Measurements from ENCODE around the gene PRR22. TPM values are rescaled to one million over a fixed set of nuclear protein-coding genes. Genes with fewer than 3 reads are reported as not detected.
"Not testable (repeated sequence)": the region's sequence is repeated elsewhere in the genome, so short reads cannot be mapped to it uniquely, and the experiment has no call there.

The PRR22 gene
- total RNA-seq, 2 experiments from 2014 or later: 2.3 to 2.4 TPM

GRCh38 chr19:5749505-5749904 lies 35.0 kb downstream of the PRR22 start:
- Mint-ChIP-seq H3K27ac (no peak overlapping the region), H3K27me3 (peaks cover under 1% of the 10 kb centered on the region), H3K4me1 (no peaks in the 10 kb centered on the region), H3K4me3 (no peak overlapping the region), H3K9me3 (no peaks in the 10 kb centered on the region), H3K36me3 (ENCODE audit: low read depth) (no peaks in the 10 kb centered on the region)
- CTCF ChIA-PET: no interaction called here
- no peak for DNase-seq
- POLR2A ChIA-PET: no interaction called here

GRCh38 chr19:5748920-5749319 lies 35.6 kb downstream of the PRR22 start:
- H3K36me3 Mint-ChIP-seq (ENCODE audit: low read depth); DNase-seq; H3K9me3 Mint-ChIP-seq; CTCF ChIA-PET; H3K27me3 Mint-ChIP-seq; POLR2A ChIA-PET; H3K27ac Mint-ChIP-seq; H3K4me3 Mint-ChIP-seq; H3K4me1 Mint-ChIP-seq: not testable (repeated sequence)

GRCh38 chr19:5744999-5745398 lies 39.5 kb downstream of the PRR22 start:
- H3K36me3 Mint-ChIP-seq (ENCODE audit: low read depth): not testable (repeated sequence)

GRCh38 chr19:5743630-5744029 lies 40.9 kb downstream of the PRR22 start:
- no peaks in the 10 kb centered on the region for H3K36me3 Mint-ChIP-seq (ENCODE audit: low read depth)
- no peak for DNase-seq
- no peak overlapping the region for H3K27ac Mint-ChIP-seq
- POLR2A ChIA-PET: no interaction called here
- H3K27me3 Mint-ChIP-seq: peaks cover 6% of the 10 kb centered on the region
- no peak overlapping the region for H3K4me3 Mint-ChIP-seq
- CTCF ChIA-PET: no interaction called here
- H3K4me1 Mint-ChIP-seq: no peaks in the 10 kb centered on the region
- no peaks in the 10 kb centered on the region for H3K9me3 Mint-ChIP-seq

More at GRCh38 chr19:5744999-5745398, 39.5 kb downstream of the PRR22 start:
- POLR2A ChIA-PET, H3K9me3 Mint-ChIP-seq, H3K4me1 Mint-ChIP-seq, CTCF ChIA-PET, H3K4me3 Mint-ChIP-seq, H3K27me3 Mint-ChIP-seq, DNase-seq, H3K27ac Mint-ChIP-seq: not testable (repeated sequence)

GRCh38 chr19:5742051-5742450 lies 42.5 kb downstream of the PRR22 start:
- DNase-seq: no peak
- no peaks in the 10 kb centered on the region for H3K4me1 Mint-ChIP-seq
- no peaks in the 10 kb centered on the region for H3K36me3 Mint-ChIP-seq (ENCODE audit: low read depth)
- peaks cover 6% of the 10 kb centered on the region for H3K27me3 Mint-ChIP-seq
- no peak overlapping the region for H3K27ac Mint-ChIP-seq
- H3K4me3 Mint-ChIP-seq: no peak overlapping the region
- CTCF ChIA-PET: no interaction called here
- no peaks in the 10 kb centered on the region for H3K9me3 Mint-ChIP-seq
- POLR2A ChIA-PET: no interaction called here

GRCh38 chr19:5738423-5738822 lies 46.1 kb downstream of the PRR22 start:
- no peak overlapping the region for H3K27ac Mint-ChIP-seq
- H3K27me3 Mint-ChIP-seq: peaks cover 3% of the 10 kb centered on the region
- H3K4me1 Mint-ChIP-seq: no peaks in the 10 kb centered on the region
- H3K9me3 Mint-ChIP-seq: no peaks in the 10 kb centered on the region
- ChIA-PET CTCF (interaction anchor here (0.7 kb wide), 1 partner anchor 1225 kb away, joined by 3 read pairs; no protein-coding TSS in a partner anchor), POLR2A (no interaction called here)
- no peaks in the 10 kb centered on the region for H3K36me3 Mint-ChIP-seq (ENCODE audit: low read depth)
- no peak for DNase-seq
- H3K4me3 Mint-ChIP-seq: no peak overlapping the region

GRCh38 chr19:5733172-5733571 lies 51.4 kb downstream of the PRR22 start:
- H3K36me3 Mint-ChIP-seq (ENCODE audit: low read depth); H3K9me3 Mint-ChIP-seq; H3K4me1 Mint-ChIP-seq; CTCF ChIA-PET; H3K4me3 Mint-ChIP-seq; DNase-seq; POLR2A ChIA-PET; H3K27ac Mint-ChIP-seq; H3K27me3 Mint-ChIP-seq: not testable (repeated sequence)

Other genes starting within 250 kb of the PRR22 start
- under 1 TPM; 0.38 to 0.53 TPM for gene TINCR, start 216.8 kb downstream of the PRR22 start, total RNA-seq
- 10 to 100 TPM; 90.5 to 90.7 TPM for gene SAFB2, start 162.0 kb downstream of the PRR22 start, total RNA-seq
- gene SAFB, start 161.7 kb downstream of the PRR22 start, total RNA-seq: 100 to 1,000 TPM; 124 to 126 TPM
- gene MICOS13, start 104.2 kb downstream of the PRR22 start, total RNA-seq: 10 to 100 TPM; 38.7 to 39.5 TPM
- gene HSD11B1L, start 103.7 kb downstream of the PRR22 start, total RNA-seq: 1 to 10 TPM; 2.5 to 3.2 TPM
- gene RPL36, start 94.5 kb downstream of the PRR22 start, total RNA-seq: 1,000 to 10,000 TPM; 1,036 to 1,058 TPM
- gene LONP1, start 64.6 kb downstream of the PRR22 start, total RNA-seq: 100 to 1,000 TPM in 1 of 2 experiments, 10 to 100 TPM in 1; 98.7 to 106 TPM
- gene CATSPERD, start 64.1 kb downstream of the PRR22 start, total RNA-seq: not detected
- 10 to 100 TPM; 38.3 to 42.1 TPM for gene DUS3L, start 6.4 kb upstream of the PRR22 start, total RNA-seq
- gene NRTN, start 20.3 kb upstream of the PRR22 start, total RNA-seq: under 1 TPM; 0.20 to 0.43 TPM
- not detected for gene FUT6, start 55.0 kb upstream of the PRR22 start, total RNA-seq
- not detected for gene FUT3, start 66.7 kb upstream of the PRR22 start, total RNA-seq
- under 1 TPM in 1 of 2 experiments, not detected in 1; 0.23 TPM for gene FUT5, start 85.8 kb upstream of the PRR22 start, total RNA-seq
- 100 to 1,000 TPM; 217 to 220 TPM for gene NDUFA11, start 119.0 kb upstream of the PRR22 start, total RNA-seq
- 1 to 10 TPM; 7.6 to 7.9 TPM for gene VMAC, start 120.1 kb upstream of the PRR22 start, total RNA-seq
- 10 to 100 TPM; 11.8 to 12.5 TPM for gene CAPS, start 129.5 kb upstream of the PRR22 start, total RNA-seq
- 10 to 100 TPM; 78.1 to 85.1 TPM for gene RANBP3, start 193.4 kb upstream of the PRR22 start, total RNA-seq

All from activated CD4-positive, alpha-beta memory T cell treated with anti-CD3 and anti-CD28 coated beads, Interleukin-2, amount 10 ng/mL, durations not matched to agents 7 days and 5 days (primary cell).